Parathyroid adenoma (tissue), 2 donors: ENCODE data around the gene UBE2U.

Experiments used
- H2AFZ ChIP-seq: fragments of 300-600 bp; sonication (generic); one replicate; pipeline ENCODE4 v1.7.0; 2017; ENCODE audit warnings: antibody characterized with exemption, mild to moderate bottlenecking
- H3K27ac ChIP-seq: fragments of 300-600 bp; sonication (generic); one replicate; pipeline ENCODE4 v1.7.0; 2017
- H3K27me3 ChIP-seq: fragments of 300-600 bp; sonication (generic); one replicate; pipeline ENCODE4 v1.7.0; 2017; ENCODE audit warnings: low read length; ENCODE audit not compliant: control insufficient read depth, insufficient read depth
- H3K36me3 ChIP-seq: fragments of 300-600 bp; sonication (generic); one replicate; pipeline ENCODE4 v1.7.0; 2017; ENCODE audit warnings: low read length; ENCODE audit not compliant: control insufficient read depth, insufficient read depth
- H3K4me1 ChIP-seq: fragments of 300-600 bp; sonication (generic); one replicate; pipeline ENCODE4 v1.7.0; 2017; ENCODE audit warnings: control low read depth
- H3K4me2 ChIP-seq: fragments of 300-600 bp; sonication (generic); one replicate; pipeline ENCODE4 v1.7.0; 2017; ENCODE audit warnings: low read length
- H3K4me3 ChIP-seq: fragments of 300-600 bp; sonication (generic); one replicate; pipeline ENCODE4 v1.7.0; 2017; ENCODE audit warnings: low read depth, low read length
- H3K79me2 ChIP-seq: fragments of 300-600 bp; sonication (generic); one replicate; pipeline ENCODE4 v1.7.0; 2017; ENCODE audit warnings: control low read depth
- H3K9ac ChIP-seq: fragments of 300-600 bp; sonication (generic); one replicate; pipeline ENCODE4 v1.7.0; 2017; ENCODE audit warnings: mild to moderate bottlenecking
- H3K9me3 ChIP-seq: fragments of 300-600 bp; sonication (generic); one replicate; pipeline ENCODE4 v1.7.0; 2017; ENCODE audit warnings: low read length; ENCODE audit not compliant: control insufficient read depth
- CTCF ChIP-seq: fragments of 300-600 bp; sonication (generic); IDR thresholded peaks from one replicate; pipeline ENCODE4 v1.7.0; 2017; ENCODE audit warnings: antibody characterized with exemption, mild to moderate bottlenecking
- donor health status: primary hyperparathyroidism.

UBE2U gene

DNA sequence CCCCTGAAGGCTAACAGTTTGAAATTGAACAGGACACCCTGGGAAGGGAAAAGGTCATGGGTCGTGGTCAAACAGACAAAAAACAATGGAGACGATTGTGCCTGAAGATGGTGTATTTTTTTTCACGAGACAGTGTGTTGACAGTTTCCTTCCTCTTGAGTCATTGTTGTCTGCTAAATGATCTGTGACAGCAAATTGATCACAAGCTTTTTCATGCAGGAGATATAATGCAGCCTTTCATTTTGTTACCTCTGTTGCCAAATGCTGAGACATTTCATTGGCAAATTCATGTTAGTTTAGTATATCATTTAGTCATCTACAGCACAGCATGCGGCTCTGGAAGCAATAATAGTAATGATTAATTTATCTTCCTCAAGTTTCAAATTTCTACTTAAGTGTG lies 27.7 kb downstream of the UBE2U start:
- H3K9me3 ChIP-seq: no peaks in the 10 kb centered on the region
- no peak overlapping the region for H2AFZ ChIP-seq
- no peak overlapping the region for H3K27ac ChIP-seq
- H3K4me3 ChIP-seq: no peak overlapping the region
- H3K36me3 ChIP-seq: no peaks in the 10 kb centered on the region
- H3K27me3 ChIP-seq: no peaks in the 10 kb centered on the region
- no peak for TF ChIP-seq CTCF
- H3K4me2 ChIP-seq: no peak overlapping the region
- no peaks in the 10 kb centered on the region for H3K4me1 ChIP-seq
- no peak overlapping the region for H3K9ac ChIP-seq
- H3K79me2 ChIP-seq: no peaks in the 10 kb centered on the region

- no peak overlapping the region for H3K4me2 ChIP-seq
- no peak overlapping the region for H3K9ac ChIP-seq
- no peak overlapping the region for H3K27ac ChIP-seq
- H3K36me3 ChIP-seq: no peaks in the 10 kb centered on the region
- H2AFZ ChIP-seq: no peak overlapping the region
- no peaks in the 10 kb centered on the region for H3K4me1 ChIP-seq
- no peak overlapping the region for H3K4me3 ChIP-seq
- H3K79me2 ChIP-seq: no peaks in the 10 kb centered on the region
- no peak for TF ChIP-seq CTCF
- no peaks in the 10 kb centered on the region for H3K9me3 ChIP-seq
- H3K27me3 ChIP-seq: no peaks in the 10 kb centered on the region
Measured at GRCh38 chr1:64231654-64232053, 28.2 kb downstream of the UBE2U start.

GRCh38 chr1:64234714-64235113 lies 31.3 kb downstream of the UBE2U start:
- H2AFZ ChIP-seq: no peak overlapping the region
- no peak for TF ChIP-seq CTCF
- no peak overlapping the region for H3K4me2 ChIP-seq
- H3K79me2 ChIP-seq: no peaks in the 10 kb centered on the region
- no peaks in the 10 kb centered on the region for H3K36me3 ChIP-seq
- no peaks in the 10 kb centered on the region for H3K27me3 ChIP-seq
- H3K27ac ChIP-seq: no peak overlapping the region
- H3K4me3 ChIP-seq: no peak overlapping the region
- no peaks in the 10 kb centered on the region for H3K9me3 ChIP-seq
- no peak overlapping the region for H3K9ac ChIP-seq
- no peaks in the 10 kb centered on the region for H3K4me1 ChIP-seq

GRCh38 chr1:64235181-64235580 lies 31.8 kb downstream of the UBE2U start:
- no peak overlapping the region for H3K4me3 ChIP-seq
- no peaks in the 10 kb centered on the region for H3K36me3 ChIP-seq
- no peaks in the 10 kb centered on the region for H3K27me3 ChIP-seq
- no peaks in the 10 kb centered on the region for H3K9me3 ChIP-seq
- no peak for TF ChIP-seq CTCF
- no peaks in the 10 kb centered on the region for H3K79me2 ChIP-seq
- no peak overlapping the region for H3K27ac ChIP-seq
- no peak overlapping the region for H3K4me2 ChIP-seq
- H2AFZ ChIP-seq: no peak overlapping the region
- no peaks in the 10 kb centered on the region for H3K4me1 ChIP-seq
- no peak overlapping the region for H3K9ac ChIP-seq

DNA sequence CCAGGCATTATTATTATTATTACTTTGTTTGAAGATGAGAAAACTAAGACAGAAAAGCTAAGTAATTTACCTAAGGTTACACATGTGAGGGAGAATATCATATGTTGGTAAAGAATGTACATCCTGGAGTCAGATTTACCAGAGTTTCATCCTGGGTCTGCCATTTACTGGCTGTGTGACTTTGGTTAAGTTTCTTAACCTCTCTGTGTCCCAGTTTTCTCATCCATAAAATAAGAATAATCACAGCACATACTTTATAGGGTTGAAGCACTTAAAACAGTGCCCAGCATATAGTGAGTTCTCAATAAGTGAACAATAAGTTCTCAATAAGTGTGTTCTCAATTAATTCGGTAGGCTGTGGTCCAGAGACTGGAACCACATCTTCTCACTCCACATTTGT lies 32.5 kb downstream of the UBE2U start:
- Histone ChIP-seq H3K9ac (no peak overlapping the region), H3K36me3 (no peaks in the 10 kb centered on the region), H2AFZ (no peak overlapping the region), H3K9me3 (no peaks in the 10 kb centered on the region), H3K27ac (no peak overlapping the region), H3K4me2 (no peak overlapping the region), H3K79me2 (no peaks in the 10 kb centered on the region), H3K4me3 (no peak overlapping the region), H3K27me3 (no peaks in the 10 kb centered on the region), H3K4me1 (no peaks in the 10 kb centered on the region)
- no peak for TF ChIP-seq CTCF
